Muscle layer of colon (tissue), 2 donors: ENCODE results near the gene CBLIF.
"Not testable (repeated sequence)": the region's sequence is repeated elsewhere in the genome, so short reads cannot be mapped to it uniquely, and the experiment has no call there.

Source experiments
- H3K27ac ChIP-seq: one replicate; pipeline ENCODE4 v1.7.0; 2013; ENCODE audit warnings: low read depth, mild to moderate bottlenecking, low read length, moderate library complexity
- H3K27me3 ChIP-seq, 2 donors: one replicate each; pipeline ENCODE4 v1.7.0; 2013; ENCODE audit warnings: low read length in 2 of 2, mild to moderate bottlenecking in 2 of 2; ENCODE audit not compliant: insufficient read depth in 2 of 2, control insufficient read depth in 1 of 2
- H3K36me3 ChIP-seq: one replicate; pipeline ENCODE4 v1.7.0; 2013; ENCODE audit warnings: mild to moderate bottlenecking, low read length; ENCODE audit not compliant: insufficient read depth
- H3K4me1 ChIP-seq: one replicate; pipeline ENCODE4 v1.7.0; 2013; ENCODE audit warnings: mild to moderate bottlenecking, low read length; ENCODE audit not compliant: insufficient read depth
- H3K4me3 ChIP-seq, 2 donors: one replicate each; pipeline ENCODE4 v1.7.0; 2013; ENCODE audit warnings: low read length in 2 of 2, low read depth in 1 of 2, mild to moderate bottlenecking in 1 of 2, moderate library complexity in 1 of 2
- H3K9ac ChIP-seq: one replicate; pipeline ENCODE4 v1.7.0; 2013; ENCODE audit warnings: low read length
- H3K9me3 ChIP-seq: one replicate; pipeline ENCODE4 v1.7.0; 2013; ENCODE audit warnings: mild to moderate bottlenecking, low read length
- donor health status: abdominal sarcoma.
- donor health status: Adenocarcinoma of cecum.

The CBLIF gene

GRCh38 chr11:59791639-59792038, 53.7 kb downstream of the CBLIF start:
- no peak overlapping the region for H3K4me3 ChIP-seq
- H3K9me3 ChIP-seq = no peaks in the 10 kb centered on the region
- peaks cover 43% of the 10 kb centered on the region for H3K36me3 ChIP-seq
- H3K4me1 ChIP-seq = no peaks in the 10 kb centered on the region
- no peaks in the 10 kb centered on the region for H3K27me3 ChIP-seq
- no peak overlapping the region for H3K27ac ChIP-seq
- H3K9ac ChIP-seq = no peak overlapping the region

- peaks cover 14% of the 10 kb centered on the region for H3K36me3 ChIP-seq
- H3K9me3 ChIP-seq = no peaks in the 10 kb centered on the region
- H3K27me3 ChIP-seq = no peaks in the 10 kb centered on the region
- no peak overlapping the region for H3K9ac ChIP-seq
- H3K4me3 ChIP-seq = no peak overlapping the region
- no peak overlapping the region for H3K27ac ChIP-seq
- H3K4me1 ChIP-seq = no peaks in the 10 kb centered on the region
Observed at GRCh38 chr11:59787816-59788215, 57.5 kb downstream of the CBLIF start.

GRCh38 chr11:59787255-59787588, 58.1 kb downstream of the CBLIF start:
- no peak overlapping the region for H3K4me3 ChIP-seq
- no peaks in the 10 kb centered on the region for H3K27me3 ChIP-seq
- no peaks in the 10 kb centered on the region for H3K4me1 ChIP-seq
- H3K9me3 ChIP-seq = no peaks in the 10 kb centered on the region
- H3K9ac ChIP-seq = no peak overlapping the region
- no peak overlapping the region for H3K27ac ChIP-seq
- H3K36me3 ChIP-seq = peaks cover 10% of the 10 kb centered on the region

- no peak overlapping the region for H3K9ac ChIP-seq
- H3K36me3 ChIP-seq = peaks cover 10% of the 10 kb centered on the region
- H3K27ac ChIP-seq = no peak overlapping the region
- H3K27me3 ChIP-seq = no peaks in the 10 kb centered on the region
- H3K4me3 ChIP-seq = no peak overlapping the region
- H3K4me1 ChIP-seq = no peaks in the 10 kb centered on the region
- no peaks in the 10 kb centered on the region for H3K9me3 ChIP-seq
Observed at GRCh38 chr11:59785818-59786217, 59.5 kb downstream of the CBLIF start.

GRCh38 chr11:59784441-59784840, 60.9 kb downstream of the CBLIF start:
- not testable (repeated sequence) for H3K9ac ChIP-seq, H3K4me3 ChIP-seq, H3K27me3 ChIP-seq, H3K27ac ChIP-seq, H3K4me1 ChIP-seq, H3K36me3 ChIP-seq, H3K9me3 ChIP-seq

- Histone ChIP-seq H3K36me3 (no peaks in the 10 kb centered on the region), H3K27me3 (no peaks in the 10 kb centered on the region), H3K9me3 (no peaks in the 10 kb centered on the region), H3K27ac (no peak overlapping the region), H3K4me1 (no peaks in the 10 kb centered on the region), H3K4me3 (no peak overlapping the region), H3K9ac (no peak overlapping the region)
Observed at GRCh38 chr11:59783632-59784090, 61.6 kb downstream of the CBLIF start.

GRCh38 chr11:59782080-59782479, 63.2 kb downstream of the CBLIF start:
- Histone ChIP-seq H3K36me3 (no peaks in the 10 kb centered on the region), H3K27ac (no peak overlapping the region), H3K4me3 (no peak overlapping the region), H3K4me1 (no peaks in the 10 kb centered on the region), H3K9me3 (no peaks in the 10 kb centered on the region), H3K27me3 (no peaks in the 10 kb centered on the region), H3K9ac (no peak overlapping the region)

GRCh38 chr11:59779487-59779886, 65.8 kb downstream of the CBLIF start:
- H3K27ac ChIP-seq = no peak overlapping the region
- H3K4me1 ChIP-seq = no peaks in the 10 kb centered on the region
- no peak overlapping the region for H3K4me3 ChIP-seq
- no peaks in the 10 kb centered on the region for H3K9me3 ChIP-seq
- H3K9ac ChIP-seq = no peak overlapping the region
- H3K36me3 ChIP-seq = peaks cover 11% of the 10 kb centered on the region
- H3K27me3 ChIP-seq = no peaks in the 10 kb centered on the region
